Stimulated activated CD4-positive, alpha-beta T cell treated with anti-CD3 and anti-CD28 coated beads, Interleukin-1b, Interleukin-23, amount 100 ng/mL, for 24 hours (primary cell): Measurements from ENCODE around the gene SNAP25.

Source experiments
- DNase-seq, 4 experiments: peaks; one replicate each; pipeline ENCODE4 v3.0.0-alpha.2; 2020; ENCODE audit warnings: low read depth in 4 of 4, low spot score in 1 of 4

Gene SNAP25

DNA sequence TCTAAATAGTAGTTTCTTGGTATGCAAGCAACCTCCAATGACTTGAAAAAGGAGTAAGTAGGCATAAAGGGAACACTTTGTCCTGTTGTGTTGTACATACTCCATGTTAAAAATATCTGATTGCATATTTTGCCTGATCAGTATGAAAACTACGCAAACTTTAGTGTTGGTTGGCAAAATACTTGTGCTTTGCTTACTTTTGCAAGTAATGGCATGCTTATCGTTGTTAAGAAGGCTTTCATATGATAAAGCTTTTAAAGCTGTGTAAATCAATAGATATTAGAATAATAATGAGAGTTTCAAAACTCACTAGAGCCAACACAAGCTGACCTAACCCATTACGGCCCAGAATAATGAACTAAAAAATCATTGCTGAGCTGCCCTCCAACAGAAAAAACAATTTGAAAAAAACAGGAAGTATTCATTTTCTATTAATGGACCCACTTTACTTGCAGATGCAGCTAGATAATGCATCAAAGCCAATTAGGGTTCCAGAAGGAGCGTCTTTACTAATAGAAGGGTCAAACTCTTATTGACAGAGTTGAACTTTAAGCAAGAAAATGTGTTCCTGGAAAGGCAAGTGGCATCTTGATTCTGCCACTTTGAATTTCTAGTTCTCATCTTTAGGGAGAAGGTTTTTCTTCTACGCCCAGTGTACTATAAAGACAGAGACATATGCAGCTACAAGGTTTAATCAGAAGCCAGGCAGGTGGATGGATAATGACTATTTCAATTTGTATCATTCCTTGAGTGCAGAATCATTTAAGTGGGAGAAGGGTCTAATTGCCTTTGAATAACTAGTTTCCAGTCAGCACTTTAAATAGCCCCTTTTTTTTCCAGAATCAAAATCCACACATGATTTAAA lies 82.2 kb downstream of the SNAP25 start:
- no peak for DNase-seq

DNA sequence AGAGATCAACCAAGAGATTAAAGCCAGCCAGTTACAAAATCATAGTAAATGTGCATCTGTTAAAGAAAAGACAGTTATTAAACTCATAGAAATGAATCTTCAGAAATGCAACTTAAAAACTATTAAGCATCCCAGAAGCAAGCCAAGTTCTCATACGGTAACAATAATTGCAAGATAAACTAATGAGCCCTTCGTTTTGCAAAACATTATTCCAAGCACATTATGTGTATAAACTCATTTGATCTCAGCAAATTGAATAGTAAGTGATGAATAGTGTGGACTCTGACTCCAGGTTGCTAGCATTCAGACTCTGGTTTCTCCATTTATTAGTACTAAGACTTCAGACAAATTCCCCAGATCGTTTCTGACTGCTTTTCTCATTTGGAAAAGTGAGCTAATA lies 85.2 kb downstream of the SNAP25 start:
- no peak for DNase-seq

DNA sequence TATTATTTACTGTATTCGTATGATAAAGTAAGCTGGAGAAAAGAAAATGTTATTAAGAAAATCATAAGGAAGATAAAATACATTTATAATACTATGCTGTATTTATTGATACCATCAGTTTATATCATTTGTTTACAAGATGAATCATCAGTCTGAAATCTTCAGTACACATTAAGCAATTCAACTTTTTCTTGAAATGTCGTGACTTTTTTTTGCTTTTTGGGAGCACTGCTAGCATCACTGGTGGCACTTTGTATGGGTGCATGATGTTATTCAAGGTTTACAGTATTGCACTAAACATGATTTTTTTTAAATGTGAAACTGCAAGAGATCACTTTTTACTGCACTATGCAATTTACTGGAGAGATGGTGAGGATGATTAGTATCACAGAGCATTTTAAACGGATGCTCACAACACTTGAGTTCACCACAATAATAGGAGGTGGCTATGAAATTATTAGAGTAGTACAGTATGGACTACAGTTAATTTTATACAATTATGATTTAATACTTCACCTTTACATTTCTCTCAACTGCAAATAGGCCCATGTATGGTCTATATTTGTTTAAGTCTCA lies 85.9 kb downstream of the SNAP25 start:
- DNase-seq = no peak

DNA sequence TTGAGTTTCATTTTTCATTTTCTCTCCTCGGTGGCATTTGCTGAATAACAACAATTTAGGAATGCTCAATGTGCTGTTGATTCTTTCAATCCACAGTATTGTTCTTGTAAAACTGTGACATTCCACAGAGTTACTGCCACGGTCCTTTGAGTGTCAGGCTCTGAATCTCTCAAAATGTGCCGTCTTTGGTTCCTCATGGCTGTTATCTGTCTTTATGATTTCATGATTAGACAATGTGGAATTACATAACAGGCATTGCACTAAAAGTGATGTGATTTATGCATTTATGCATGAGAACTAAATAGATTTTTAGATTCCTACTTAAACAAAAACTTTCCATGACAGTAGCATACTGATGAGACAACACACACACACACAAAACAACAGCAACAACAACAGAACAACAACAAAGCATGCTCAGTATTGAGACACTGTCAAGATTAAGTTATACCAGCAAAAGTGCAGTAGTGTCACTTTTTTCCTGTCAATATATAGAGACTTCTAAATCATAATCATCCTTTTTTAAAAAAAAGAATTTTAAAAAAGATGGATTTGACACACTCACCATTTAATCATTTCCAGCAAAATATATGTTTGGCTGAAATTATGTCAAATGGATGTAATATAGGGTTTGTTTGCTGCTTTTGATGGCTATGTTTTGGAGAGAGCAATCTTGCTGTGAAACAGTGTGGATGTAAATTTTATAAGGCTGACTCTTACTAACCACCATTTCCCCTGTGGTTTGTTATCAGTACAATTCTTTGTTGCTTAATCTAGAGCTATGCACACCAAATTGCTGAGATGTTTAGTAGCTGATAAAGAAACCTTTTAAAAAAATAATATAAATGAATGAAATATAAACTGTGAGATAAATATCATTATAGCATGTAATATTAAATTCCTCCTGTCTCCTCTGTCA lies 88.1 kb downstream of the SNAP25 start:
- no peak for DNase-seq

DNA sequence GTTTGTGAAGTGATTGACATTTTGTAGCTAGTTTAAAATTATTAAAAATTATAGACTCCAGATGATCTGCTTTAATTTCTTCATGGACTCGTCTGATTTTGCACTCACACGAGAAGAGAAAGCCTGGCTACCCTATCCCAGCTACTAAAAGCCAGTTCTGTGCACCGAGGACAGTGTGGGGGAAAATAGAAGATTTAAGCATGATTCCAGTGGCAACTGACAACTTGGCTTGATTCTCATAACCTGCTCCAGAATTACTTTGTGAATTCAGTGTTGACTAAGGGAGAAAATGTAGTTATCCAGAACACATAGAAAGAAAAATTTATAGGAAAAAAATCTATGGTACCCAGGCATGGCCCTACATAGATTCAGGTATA lies 88.7 kb downstream of the SNAP25 start:
- DNase-seq = no peak

DNA sequence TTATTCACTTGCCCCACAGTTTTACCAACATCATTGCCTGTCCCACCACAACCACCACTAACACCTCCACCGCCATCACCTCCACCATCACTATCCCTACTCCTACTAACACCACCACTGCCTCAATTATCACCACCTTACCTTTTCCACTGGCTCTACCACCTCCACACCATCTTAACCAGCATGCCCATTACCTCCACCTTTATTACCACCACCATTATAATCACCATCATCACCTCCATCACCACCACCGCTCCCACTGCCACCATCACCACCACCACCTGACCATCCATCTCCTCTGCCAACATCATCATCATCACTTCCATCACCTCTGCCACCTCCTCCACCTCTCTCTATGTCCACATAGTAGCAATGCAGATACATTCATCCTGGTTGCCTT lies 90.0 kb downstream of the SNAP25 start:
- DNase-seq = no peak

DNA sequence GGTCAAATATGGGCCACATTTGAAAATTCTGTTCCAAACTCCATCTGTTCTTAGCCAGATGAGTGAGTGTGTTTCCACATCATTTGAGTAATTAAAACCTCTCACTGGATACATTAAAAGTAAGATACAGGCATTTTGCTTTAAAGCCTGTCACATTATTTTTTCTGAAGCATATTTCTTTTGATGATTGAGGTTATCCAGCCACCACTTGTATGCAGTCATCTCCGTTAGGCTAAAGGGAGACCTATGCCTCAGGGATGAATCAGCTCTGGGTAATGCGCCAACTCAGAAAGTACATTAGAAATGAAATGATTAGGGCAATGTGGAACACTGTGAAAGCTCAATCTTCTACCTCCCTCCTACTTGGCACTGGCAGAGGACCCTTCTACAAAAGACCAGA lies 90.7 kb downstream of the SNAP25 start:
- DNase-seq = no peak

DNA sequence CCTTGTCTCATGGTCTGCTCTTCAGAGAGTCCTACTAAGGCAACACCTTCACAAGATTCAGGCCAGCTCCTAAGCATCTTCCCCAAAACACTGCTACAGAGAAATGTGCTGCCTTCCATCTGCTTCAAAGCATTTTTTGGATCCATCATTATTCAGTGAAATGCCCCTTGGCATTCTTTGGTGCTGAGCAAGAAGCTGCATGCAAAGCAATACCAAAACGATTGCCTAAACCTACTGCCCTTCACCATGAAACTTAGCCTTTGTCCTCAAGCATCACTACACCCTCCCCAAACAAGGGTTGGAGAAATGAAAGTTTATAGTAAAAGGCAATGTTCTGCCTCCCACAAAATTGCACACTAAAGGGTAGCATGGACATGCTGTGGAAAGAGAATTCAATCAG lies 93.5 kb downstream of the SNAP25 start:
- DNase-seq = no peak

DNA sequence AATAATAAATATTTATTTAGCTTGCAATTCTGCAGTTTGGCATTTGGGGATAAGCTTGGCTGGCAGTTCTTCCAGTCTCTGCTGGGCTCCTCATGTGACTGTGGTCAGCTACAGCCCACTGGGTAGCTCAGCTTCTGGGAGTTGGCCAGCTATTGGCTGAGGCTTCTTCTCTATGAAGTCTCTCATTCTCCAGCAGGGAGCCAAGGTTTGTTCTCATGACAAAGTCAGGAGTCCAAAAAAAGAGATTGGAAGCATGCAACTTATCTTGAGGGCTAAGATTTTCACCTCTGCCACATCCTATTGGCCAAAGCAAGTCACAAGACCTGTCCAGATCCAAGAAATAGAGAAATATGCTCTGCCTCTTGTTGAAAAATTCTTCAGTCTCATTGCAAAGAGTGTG lies 94.6 kb downstream of the SNAP25 start:
- DNase-seq = no peak

DNA sequence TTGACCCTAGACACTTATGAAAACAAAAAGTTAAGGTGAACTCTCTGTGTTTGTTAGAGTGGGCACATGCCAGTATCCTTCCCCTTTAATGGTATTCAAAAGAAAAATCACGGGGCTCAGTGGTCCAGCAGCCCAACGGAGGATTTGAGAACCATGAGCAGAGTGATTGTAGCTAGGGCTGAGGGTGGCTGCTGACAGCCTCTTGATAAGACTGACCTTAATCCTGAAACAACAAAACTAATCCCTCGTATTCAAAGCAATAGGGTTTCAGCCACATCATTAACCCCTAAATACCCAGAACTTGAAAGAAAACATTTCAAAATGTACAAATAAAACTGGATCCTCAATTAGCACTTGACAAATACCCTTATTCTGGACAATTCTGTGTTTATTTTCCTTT lies 95.1 kb downstream of the SNAP25 start:
- DNase-seq = no peak

DNA sequence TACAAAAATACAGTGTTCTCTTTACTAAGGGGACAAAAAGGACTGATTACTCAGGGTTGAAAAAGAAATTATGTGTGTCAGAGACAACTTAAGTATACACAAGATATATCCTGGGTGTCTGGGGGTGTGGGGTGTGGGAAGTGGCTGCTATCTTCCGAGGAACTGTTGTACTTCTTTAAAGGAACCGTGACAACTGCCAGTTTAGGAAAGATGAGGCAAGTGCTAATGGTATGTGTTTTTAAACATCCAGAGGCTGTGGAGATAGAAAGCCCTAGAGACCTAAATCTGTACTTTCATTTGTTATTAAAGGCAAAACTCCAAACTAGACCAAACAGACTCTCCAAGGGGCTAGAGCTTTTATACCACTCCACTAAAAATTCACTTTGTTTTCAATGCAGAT lies 95.6 kb downstream of the SNAP25 start:
- no peak for DNase-seq

DNA sequence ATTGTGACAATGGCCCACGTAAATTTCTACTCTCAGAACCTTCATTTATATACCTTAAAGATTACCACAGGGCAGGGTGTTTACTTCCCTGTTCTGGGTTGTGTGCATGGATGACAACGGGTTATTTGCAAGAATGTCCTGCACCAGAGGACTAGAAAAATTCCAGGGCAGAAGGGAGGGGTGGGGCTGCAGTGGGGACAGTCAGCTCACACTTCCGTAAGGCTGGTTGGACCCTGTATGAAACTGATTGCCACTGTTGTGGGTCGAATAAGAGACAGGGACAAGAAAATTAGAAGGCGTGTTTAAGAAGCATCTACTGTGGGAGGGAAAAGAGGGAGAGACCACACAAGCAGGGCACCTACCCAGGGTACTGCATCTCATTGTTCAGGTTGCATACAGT lies 96.5 kb downstream of the SNAP25 start:
- no peak for DNase-seq

DNA sequence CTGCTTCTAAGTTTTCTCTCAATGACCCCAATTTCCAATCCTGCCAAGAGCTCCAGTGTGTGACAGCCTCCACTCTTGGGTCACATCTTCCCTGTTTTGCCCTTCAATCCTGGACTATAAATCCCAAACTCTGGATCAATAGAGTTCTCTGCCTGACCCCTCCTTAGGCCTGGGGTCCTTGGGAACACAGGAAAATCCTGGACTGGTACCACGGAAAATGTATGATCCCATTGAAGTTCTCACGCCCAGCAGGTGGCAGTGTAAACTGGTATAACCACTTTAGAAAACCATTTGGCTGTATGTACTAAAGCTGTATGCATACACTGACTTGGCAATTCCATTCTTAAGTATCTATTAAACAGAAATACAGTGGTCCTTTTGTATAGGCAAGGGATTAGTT lies 98.0 kb downstream of the SNAP25 start:
- no peak for DNase-seq

DNA sequence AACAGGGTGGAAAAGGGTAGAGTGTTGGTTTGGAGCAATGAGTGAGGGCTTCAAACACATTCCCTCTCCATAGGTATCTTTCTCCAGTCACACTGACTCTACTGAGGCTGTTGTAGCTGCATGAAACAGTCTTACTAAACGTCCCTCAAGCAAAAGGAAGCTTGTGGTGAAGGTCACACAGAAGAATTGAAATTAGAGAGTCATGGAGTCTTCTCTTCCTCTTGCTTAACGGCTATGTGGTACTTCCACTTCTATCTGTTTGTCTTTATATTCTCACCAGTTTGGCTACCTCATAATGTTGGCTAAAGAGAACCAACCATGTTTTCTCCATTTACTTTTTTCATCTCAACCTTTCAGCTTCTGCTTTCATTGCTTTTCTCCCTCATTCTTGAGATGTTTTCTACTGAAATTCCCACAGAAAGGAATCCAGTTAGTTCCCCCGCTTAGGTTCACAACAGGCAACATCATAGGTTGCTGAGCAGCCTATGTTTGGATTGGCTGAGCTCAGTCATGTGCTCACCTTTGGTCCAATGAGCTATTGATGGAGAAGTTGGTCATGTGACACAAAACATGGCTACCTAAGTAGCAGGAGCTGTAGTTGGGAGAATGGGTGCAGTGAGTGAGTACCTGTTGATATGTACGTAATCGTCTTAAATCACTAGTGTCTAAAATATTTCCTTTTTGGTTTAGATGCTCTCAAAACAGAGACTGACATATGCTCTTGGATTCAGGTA lies 99.8 kb downstream of the SNAP25 start:
- no peak for DNase-seq

DNA sequence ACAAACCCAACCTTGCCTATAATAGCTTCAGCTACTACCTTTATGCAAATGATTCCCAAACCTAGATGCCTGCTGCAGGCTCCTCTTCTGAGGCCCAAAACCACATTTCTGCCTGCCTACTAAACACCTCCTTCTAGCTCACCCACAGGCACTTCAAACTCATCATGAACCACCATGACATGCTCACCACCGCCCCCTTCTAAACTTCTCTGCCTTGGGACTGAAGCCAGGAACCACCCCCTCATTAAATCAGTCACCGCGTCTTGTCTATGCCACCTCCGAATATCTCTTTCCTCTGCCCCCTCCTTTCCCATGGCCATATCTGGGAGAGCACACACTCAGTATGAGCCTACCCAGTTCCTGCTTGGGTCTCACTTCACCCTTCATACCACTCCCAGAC lies 101.2 kb downstream of the SNAP25 start:
- DNase-seq = no peak

DNA sequence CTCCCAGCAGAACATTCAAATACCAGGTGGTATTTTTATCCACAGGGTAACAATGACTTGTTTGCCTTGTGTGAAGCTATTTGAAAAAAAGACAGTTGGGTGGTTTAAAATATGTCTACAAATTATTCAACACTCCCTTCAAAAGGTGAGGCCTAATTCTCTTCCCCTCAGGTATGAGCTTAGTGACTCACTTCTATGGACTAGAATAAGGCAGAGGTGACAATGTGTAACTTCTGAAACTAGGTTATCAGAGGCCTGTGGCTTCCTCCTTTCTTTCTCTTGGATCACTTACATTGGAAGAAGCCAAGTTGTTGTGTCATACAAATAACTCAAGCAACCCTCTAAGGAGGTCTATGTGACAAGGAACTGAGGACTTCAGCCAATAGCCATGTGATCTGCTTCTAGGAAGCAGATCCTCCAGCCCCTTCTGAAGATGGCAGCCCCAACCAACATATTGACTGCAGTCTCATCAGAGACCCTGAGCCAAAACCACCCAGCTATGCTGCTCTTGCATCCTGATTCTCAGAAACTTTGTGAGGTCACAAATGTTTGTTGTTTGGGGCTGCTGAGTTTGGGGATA lies 102.6 kb downstream of the SNAP25 start:
- DNase-seq = no peak

DNA sequence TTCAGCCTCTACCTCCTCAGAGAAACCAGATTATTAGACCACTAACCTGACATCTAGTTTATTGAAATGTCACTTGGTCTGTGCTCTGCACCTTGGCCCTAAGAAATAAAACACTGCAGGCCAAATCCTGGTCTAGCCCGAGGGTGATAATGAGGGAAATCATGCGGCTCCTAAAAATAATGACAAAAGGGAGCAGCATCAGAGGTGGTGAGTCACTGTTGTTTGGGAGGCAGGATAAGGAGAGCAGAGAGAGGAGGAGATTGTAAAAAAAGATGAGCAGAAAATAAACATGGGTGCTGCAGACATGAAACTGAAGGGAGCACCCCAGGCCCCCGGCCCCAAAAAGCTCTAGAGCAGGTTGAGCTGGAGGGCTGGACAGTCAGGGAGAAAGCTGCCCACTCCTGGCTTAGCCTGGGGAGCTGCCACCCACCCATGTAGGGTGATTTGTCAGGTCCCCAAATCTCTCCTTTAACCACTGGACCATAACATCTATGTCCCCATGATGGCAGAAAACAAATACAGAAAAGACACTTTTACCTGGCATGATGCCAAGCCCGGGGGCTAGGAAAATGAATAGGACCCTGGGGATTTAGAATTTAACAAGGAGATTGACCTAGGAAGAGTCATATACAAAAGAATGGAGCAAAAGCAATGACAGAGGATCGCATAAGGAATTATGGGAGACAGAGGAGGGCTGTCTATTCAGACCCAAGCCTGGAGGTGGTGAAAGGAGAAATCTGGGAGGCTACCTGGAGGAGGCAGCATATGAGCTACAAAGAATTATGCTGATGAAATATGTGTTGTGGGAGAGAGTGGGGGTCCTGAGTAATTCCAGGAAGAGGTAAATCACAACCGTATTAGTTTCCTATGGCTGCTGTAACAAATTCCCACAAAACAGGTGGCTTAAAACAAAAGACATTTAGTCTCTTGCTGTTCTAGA lies 103.7 kb downstream of the SNAP25 start:
- DNase-seq = no peak

DNA sequence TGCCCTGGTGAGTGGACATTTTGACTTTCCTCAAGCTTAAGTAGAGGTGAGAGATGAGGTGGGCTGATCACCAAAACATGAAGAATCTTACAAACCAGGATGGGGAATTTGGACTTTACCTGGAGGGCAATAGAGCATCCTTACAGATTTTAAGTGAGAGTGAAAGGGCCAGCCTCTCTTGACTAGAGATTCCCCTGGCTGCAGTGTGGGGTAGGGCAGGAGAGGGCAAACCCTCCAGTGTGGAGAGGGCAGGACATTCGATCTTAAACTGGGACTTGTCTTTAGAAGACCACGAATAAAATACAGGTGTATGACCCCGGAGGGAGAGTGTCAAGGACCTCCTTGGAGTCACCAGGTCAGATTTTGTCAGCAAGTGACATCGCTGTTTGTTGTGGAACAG lies 105.1 kb downstream of the SNAP25 start:
- DNase-seq = no peak

DNA sequence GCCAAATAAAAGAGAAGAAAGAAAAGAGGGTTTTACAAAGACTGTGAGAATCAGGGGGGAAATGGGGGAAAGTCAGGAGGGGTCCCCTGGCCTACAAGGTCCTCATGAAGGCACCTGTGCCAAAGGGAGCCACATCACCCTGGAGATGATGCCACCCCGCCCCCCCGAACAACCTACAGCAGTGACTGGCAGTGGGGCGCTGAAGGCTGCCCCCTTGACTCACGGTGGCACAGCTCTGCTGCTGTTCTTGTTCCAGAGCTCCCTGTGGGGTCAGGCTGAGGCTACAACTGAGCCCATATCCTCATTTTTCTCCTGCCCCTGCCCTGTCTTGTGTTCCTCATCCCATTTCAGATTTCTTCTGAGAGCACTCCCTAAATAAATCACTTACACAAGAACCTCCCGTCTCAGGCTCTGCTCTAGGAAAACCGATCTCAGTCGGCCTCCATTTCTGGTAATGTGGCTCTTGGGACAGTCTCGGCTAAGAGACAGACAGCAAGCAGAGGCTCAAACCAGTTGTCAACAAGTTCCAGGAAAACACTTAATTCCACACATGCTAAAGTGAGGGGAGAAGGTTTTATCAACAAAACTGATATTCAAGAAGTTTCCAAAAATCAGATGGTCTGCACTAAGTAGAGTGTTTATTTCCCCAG lies 105.7 kb downstream of the SNAP25 start:
- no peak for DNase-seq
